Measurements from ENCODE around the gene AQR. TPM values are rescaled to one million over a fixed set of nuclear protein-coding genes. Genes with fewer than 3 reads are reported as not detected.

AQR gene
- polyA plus RNA-seq, 1 of the 3 experiments (the other 2 are of a cell fraction): 11.6 TPM

- POLR2A ChIA-PET: no interaction called here
- H3K9me3 ChIP-seq: 0 out of 2 replicates have a peak, but pooled peaks cover 3% of the 10 kb centered on the region
These were observed 165.4 kb downstream of the AQR start for GRCh38 chr15:34804113-34804512.

More at GRCh38 chr15:34804113-34804512, 165.4 kb downstream of the AQR start:
- Histone ChIP-seq H3K4me2 (no peak overlapping the region), H3F3A (replicated peaks; ENCODE audit: insufficient read depth) (peaks cover 2% of the 10 kb centered on the region), H3K9ac (no peak overlapping the region), H3K79me2 (ENCODE audit: insufficient read depth) (no peaks in the 10 kb centered on the region), H4K20me1 (ENCODE audit: insufficient read depth) (no peaks in the 10 kb centered on the region), H3K27me3 (ENCODE audit: insufficient read depth) (no peaks in the 10 kb centered on the region), H3K4me1 (ENCODE audit: control insufficient read depth in 1 of 2, insufficient read depth in 2 of 2, low read depth in 1 of 2, low read length in 1 of 2) (peaks cover 5 to 9% of the 10 kb centered on the region in 2 experiments), H3K4me3 (ENCODE audit: low read depth in 2 of 2, low read length in 1 of 2) (no peak overlapping the region), H3K9me2 (no peaks in the 10 kb centered on the region), H3K27ac (ENCODE audit: low read depth in 2 of 2, low read length in 1 of 2) (no peak overlapping the region), H2AFZ (ENCODE audit: low read depth) (no peak overlapping the region), H3K36me3 (replicated peaks in 1 of 2; ENCODE audit: control insufficient read depth in 1 of 2, insufficient read depth in 2 of 2, low read length in 1 of 2) (no peaks in the 10 kb centered on the region)
- CTCF ChIA-PET: no interaction called here
- WGBS (ENCODE audit: low lambda C conversion rate): 71% methylated on average over 2 of the region's 2 CpGs
- TF ChIP-seq RCOR1 (IDR thresholded peaks at IDR 0.05; ENCODE audit: low read length): no peak
- TF ChIP-seq ELF1 (IDR thresholded peaks at IDR 0.05): no peak
- no peak for TF ChIP-seq GATA2 (CRISPR knock-in tag; IDR thresholded peaks at IDR 0.05)
- TF ChIP-seq SMC3 (IDR thresholded peaks at IDR 0.05; ENCODE audit: low read depth, low read length): no peak
- TF ChIP-seq NFIC (IDR thresholded peaks at IDR 0.05; ENCODE audit: borderline replicate concordance): no peak
- TF ChIP-seq, protein P1, sequence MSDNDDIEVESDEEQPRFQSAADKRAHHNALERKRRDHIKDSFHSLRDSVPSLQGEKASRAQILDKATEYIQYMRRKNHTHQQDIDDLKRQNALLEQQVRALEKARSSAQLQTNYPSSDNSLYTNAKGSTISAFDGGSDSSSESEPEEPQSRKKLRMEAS (IDR thresholded peaks at IDR 0.05; ENCODE audit: low read depth): no peak
- TF ChIP-seq ZBTB33 (IDR thresholded peaks at IDR 0.05; ENCODE audit: borderline replicate concordance, low read depth): no peak
- TF ChIP-seq, protein P2, sequence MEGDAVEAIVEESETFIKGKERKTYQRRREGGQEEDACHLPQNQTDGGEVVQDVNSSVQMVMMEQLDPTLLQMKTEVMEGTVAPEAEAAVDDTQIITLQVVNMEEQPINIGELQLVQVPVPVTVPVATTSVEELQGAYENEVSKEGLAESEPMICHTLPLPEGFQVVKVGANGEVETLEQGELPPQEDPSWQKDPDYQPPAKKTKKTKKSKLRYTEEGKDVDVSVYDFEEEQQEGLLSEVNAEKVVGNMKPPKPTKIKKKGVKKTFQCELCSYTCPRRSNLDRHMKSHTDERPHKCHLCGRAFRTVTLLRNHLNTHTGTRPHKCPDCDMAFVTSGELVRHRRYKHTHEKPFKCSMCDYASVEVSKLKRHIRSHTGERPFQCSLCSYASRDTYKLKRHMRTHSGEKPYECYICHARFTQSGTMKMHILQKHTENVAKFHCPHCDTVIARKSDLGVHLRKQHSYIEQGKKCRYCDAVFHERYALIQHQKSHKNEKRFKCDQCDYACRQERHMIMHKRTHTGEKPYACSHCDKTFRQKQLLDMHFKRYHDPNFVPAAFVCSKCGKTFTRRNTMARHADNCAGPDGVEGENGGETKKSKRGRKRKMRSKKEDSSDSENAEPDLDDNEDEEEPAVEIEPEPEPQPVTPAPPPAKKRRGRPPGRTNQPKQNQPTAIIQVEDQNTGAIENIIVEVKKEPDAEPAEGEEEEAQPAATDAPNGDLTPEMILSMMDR (IDR thresholded peaks at IDR 0.05): no peak
- TF ChIP-seq, protein P3, sequence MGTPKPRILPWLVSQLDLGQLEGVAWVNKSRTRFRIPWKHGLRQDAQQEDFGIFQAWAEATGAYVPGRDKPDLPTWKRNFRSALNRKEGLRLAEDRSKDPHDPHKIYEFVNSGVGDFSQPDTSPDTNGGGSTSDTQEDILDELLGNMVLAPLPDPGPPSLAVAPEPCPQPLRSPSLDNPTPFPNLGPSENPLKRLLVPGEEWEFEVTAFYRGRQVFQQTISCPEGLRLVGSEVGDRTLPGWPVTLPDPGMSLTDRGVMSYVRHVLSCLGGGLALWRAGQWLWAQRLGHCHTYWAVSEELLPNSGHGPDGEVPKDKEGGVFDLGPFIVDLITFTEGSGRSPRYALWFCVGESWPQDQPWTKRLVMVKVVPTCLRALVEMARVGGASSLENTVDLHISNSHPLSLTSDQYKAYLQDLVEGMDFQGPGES (IDR thresholded peaks at IDR 0.05; ENCODE audit: low read depth, low read length): no peak
- no peak for TF ChIP-seq TAF1 (IDR thresholded peaks at IDR 0.05; ENCODE audit: borderline replicate concordance, low read depth, low read length)
- TF ChIP-seq NRF1 (IDR thresholded peaks at IDR 0.05; ENCODE audit: low read depth, low read length): no peak
- no peak for TF ChIP-seq EZH2phosphoT487 (IDR thresholded peaks at IDR 0.05; ENCODE audit: borderline replicate concordance, low read depth)
- TF ChIP-seq, protein P4, sequence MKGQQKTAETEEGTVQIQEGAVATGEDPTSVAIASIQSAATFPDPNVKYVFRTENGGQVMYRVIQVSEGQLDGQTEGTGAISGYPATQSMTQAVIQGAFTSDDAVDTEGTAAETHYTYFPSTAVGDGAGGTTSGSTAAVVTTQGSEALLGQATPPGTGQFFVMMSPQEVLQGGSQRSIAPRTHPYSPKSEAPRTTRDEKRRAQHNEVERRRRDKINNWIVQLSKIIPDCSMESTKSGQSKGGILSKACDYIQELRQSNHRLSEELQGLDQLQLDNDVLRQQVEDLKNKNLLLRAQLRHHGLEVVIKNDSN (IDR thresholded peaks at IDR 0.05; ENCODE audit: borderline replicate concordance, low read depth): no peak
- TF ChIP-seq GABPA (IDR thresholded peaks at IDR 0.05; ENCODE audit: low read depth): no peak
- DNase-seq: no peak
